A549 treated with Hydrocortisone at 1 μM for 4 hours (cell line): Measurements from ENCODE around the gene SCIMP. TPM values are rescaled to one million over a fixed set of nuclear protein-coding genes. Genes with fewer than 3 reads are reported as not detected.

Experiments
- total RNA-seq: library from RNA; stranded (reverse); fragments of 200-300 nt; extraction: Qiagen RNA extraction; gene quantifications from 5 replicates; pipeline ENCODE4 v1.2.3, GENCODE V29; 2022

The SCIMP gene
- not detected in 5 replicates for total RNA-seq

DNA sequence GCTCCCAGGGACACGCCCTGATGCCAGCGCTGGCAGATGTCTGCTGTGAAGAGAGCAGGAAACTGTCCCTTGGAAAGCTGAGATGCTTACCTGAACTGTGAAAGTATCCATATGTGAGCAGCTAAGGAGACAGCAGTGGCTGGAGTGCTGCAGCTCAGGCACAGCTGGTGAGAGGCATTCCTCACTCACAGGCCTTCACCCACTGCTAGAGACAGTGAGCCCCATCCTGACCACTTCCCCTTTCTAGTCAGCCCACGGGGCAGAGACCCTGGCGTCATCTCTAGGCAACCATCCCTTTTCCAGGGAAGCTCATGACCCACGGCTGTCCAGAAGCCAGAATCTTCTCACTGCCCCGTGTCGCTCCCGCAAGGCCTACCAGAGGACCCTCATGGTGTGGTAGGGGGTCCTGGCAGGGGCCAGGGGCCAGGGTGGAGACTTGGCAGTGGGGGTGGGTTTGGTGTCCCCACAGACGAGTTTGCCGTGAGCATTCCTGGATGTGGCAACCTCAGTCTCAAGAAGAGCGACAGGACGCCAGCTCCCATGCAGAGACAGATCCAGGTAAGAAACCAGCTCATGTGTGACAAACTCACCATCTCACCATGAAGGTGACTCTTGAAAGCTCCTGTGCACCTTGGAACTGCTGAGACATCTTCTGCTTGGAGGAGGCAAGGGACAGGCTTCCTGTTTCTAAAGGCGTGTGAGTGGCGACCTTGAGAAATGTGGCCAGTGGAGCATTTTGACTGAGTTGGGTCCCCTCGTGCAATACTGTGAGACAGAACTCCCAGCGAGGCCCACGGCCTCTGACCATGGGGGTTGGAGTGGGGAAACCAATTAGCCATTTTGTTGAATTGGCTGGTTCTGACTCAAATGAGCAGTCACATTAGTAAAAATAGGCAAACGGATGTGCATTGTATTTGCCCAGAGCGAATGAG lies at the start of gene SCIMP:
Gene SCIMP, minus strand, starts transcription at position 216 of the 932 bp plus-strand sequence. Its CDS starts 105 bp downstream, at position 111.

DNA sequence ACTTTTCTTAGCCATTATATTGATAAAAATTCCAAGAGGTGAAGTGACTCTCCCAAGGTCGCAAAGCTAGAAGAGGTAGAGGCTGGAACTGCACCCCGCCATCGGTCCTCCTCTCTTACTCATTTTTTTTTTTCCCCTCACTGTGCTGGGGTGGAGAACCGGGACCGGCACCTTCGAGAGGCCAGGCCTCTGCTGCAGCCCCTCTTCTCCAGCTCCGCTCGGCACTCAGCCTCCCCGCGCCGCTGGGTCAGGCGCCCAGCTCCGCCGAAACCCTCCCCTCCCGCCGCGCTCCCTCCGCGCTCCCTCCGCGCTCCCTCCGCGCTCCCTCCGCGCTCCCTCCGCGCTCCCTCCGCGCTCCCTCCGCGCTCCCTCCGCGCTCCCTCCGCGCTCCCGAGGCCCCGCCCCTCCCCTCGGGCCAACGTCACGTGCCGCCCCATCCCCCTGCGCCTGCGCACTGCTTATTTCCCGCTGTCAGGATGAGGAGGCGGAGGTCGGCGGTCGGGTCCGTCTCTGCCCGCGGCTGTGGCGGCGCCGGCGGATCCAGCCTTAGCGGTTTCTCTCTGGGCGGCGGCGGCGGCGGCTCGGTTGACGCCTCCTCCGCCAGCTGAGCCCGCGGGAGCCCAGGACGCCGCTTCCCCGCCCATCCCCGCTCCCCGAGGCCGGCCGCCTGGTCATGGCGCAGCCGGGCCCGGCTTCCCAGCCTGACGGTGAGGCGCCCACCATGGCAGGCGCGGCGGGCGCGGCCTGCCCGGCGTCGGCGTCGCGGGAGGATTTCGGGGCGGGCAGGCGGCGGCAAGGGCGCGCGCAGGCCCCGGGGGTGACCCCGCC lies 47.4 kb upstream of the SCIMP start, which contains the start of gene RABEP1:
Gene RABEP1, plus strand, starts transcription at position 471 of the 828 bp plus-strand sequence. Its CDS starts 203 bp downstream, at position 674.

DNA sequence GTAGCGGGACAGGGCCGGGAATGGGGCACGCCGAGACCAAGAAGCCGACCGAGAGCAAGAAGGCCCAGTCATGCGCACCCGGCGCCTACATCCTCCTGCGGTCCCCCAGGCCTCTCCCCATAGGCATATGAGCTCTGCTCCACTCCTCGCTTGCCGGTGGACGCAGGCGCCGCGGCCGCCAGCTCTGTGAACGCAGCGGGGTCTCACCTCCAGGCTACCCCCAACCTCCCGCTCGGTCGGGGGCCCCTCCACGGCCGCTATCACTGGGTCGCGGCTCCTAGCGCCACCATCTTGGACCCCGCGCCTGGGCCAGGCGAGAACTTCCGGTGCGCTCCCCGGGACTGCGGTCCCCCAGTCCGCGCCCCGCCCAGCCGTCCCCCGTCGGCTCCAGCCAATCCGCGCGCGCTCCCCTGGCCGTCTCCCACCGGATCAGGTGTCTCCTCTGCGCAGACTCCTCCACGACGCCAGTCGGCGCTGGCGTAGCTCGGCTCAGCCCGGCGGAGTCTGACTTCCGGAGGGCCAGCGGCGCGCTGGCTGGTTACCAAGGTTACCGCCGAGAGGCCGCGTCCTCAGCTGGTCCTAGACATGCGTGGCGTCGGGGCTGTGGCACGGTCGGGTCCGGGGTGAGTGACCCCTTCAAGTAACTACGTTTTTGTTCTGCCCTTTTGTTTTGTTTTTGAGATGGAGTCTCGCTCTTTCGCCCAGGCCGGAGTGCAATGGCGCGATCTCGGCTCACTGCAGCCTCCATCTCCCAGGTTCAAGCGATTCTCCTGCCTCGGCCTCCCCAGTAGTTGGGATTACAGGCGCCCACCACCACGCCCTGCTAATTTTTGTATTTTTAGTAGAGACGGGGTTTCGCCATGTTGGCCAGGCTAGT lies 42.9 kb downstream of the SCIMP start, which contains the start of gene ZNF594:
Gene ZNF594, minus strand, starts transcription at position 328 of the 877 bp plus-strand sequence. CDS start 7,612 bp downstream, outside the sequence.

Other genes with a start within 250 kb of the SCIMP start
- 25.5 to 36.5 TPM (median 31.3 TPM) in 5 replicates for gene CAMTA2, start 247.2 kb downstream of the SCIMP start, total RNA-seq
- gene INCA1, start 237.3 kb downstream of the SCIMP start, total RNA-seq: 1.1 to 2.0 TPM (median 1.8 TPM) in 5 replicates
- 98.2 to 122 TPM (median 115 TPM) in 5 replicates for gene KIF1C, start 236.9 kb downstream of the SCIMP start, total RNA-seq
- gene SLC52A1, start 199.4 kb downstream of the SCIMP start, total RNA-seq: 0.54 to 1.2 TPM (median 0.73 TPM) in 5 replicates
- gene ZFP3, start 156.4 kb downstream of the SCIMP start, total RNA-seq: 0.94 to 1.3 TPM (median 1.1 TPM) in 5 replicates
- 3.7 to 4.2 TPM (median 4.0 TPM) in 5 replicates for gene ZNF232, start 123.0 kb downstream of the SCIMP start, total RNA-seq
- 0.02 TPM in 5 replicates for gene USP6, start 118.8 kb downstream of the SCIMP start, total RNA-seq
- 1.2 to 1.7 TPM (median 1.4 TPM) in 5 replicates for gene ZNF594, start 43.0 kb downstream of the SCIMP start, total RNA-seq
- gene RABEP1, start 47.4 kb upstream of the SCIMP start, total RNA-seq: 39.5 to 45.3 TPM (median 41.9 TPM) in 5 replicates
- 67.4 to 108 TPM (median 80.6 TPM) in 5 replicates for gene NUP88, start 184.8 kb upstream of the SCIMP start, total RNA-seq
- gene RPAIN, start 185.3 kb upstream of the SCIMP start, total RNA-seq: 30.9 to 41.7 TPM (median 31.9 TPM) in 5 replicates
- 494 to 607 TPM (median 572 TPM) in 5 replicates for gene C1QBP, start 204.3 kb upstream of the SCIMP start, total RNA-seq
- gene DHX33, start 234.1 kb upstream of the SCIMP start, total RNA-seq: 24.3 to 33.2 TPM (median 28.1 TPM) in 5 replicates